ENCODE results near the gene RTTN. TPM values are rescaled to one million over a fixed set of nuclear protein-coding genes. Genes with fewer than 3 reads are reported as not detected.
A peak's percentile ranks its signal among the peaks of the same experiment; 100 is the strongest.

RTTN gene
- total and polyA plus RNA-seq, 2 experiments from 2014 or later, result 7.2 to 31.0 TPM

DNA sequence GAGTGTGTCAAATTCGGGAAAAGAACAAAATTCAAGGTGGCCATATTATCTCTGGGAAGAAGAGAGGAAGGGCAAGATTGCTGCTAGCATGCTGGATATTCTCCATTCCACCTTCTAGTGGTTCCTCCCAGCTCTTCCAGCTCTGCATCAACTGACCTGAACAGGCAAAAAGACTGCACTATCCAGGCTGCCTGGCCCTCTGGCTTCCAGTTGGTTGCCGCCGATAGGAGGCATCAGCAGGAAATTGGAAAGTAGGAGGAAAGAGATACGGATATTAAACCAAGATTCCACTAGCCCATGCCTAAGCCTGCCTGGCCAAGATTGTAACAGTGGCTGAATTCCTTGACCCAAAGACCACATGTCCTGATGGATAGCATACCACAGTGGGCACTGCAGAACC lies 1.7 kb upstream of the RTTN start:
- Histone ChIP-seq H3K27me3 (ENCODE audit: insufficient read depth) (no peaks in the 10 kb centered on the region), H3K4me3 (no peak overlapping the region), H3K79me2 (replicated peaks; ENCODE audit: insufficient read depth) (peaks cover 17% of the 10 kb centered on the region), H3F3A (replicated peaks; ENCODE audit: low read depth) (no peaks in the 10 kb centered on the region), H3K4me2 (peak overlapping the region; percentile 82; the same call in 1 of the 2 replicates), H3K9me2 (ENCODE audit: insufficient read depth) (no peaks in the 10 kb centered on the region), H3K27ac (ENCODE audit: low read depth) (no peak overlapping the region), H3K36me3 (ENCODE audit: insufficient read depth) (no peaks in the 10 kb centered on the region), H2AFZ (peak overlapping the region; percentile 96), H4K20me1 (replicated peaks; ENCODE audit: insufficient read depth) (no peaks in the 10 kb centered on the region), H3K4me1 (ENCODE audit: insufficient read depth) (peaks cover 13% of the 10 kb centered on the region; the same call in 1 of the 2 replicates)
- Mint-ChIP-seq H3K4me1 (peaks cover 9% of the 10 kb centered on the region), H3K9me3 (no peaks in the 10 kb centered on the region), H3K36me3 (ENCODE audit: low read depth) (peaks cover 2% of the 10 kb centered on the region; the same call in 1 of the 3 replicates), H3K4me3 (no peak overlapping the region), H3K27ac (no peak overlapping the region), H3K27me3 (ENCODE audit: insufficient read depth, low read depth, poor library complexity) (peaks cover 3% of the 10 kb centered on the region)
- DNase-seq (ENCODE audit: low spot score), result peak; percentile 14
- TF ChIP-seq, protein P1, sequence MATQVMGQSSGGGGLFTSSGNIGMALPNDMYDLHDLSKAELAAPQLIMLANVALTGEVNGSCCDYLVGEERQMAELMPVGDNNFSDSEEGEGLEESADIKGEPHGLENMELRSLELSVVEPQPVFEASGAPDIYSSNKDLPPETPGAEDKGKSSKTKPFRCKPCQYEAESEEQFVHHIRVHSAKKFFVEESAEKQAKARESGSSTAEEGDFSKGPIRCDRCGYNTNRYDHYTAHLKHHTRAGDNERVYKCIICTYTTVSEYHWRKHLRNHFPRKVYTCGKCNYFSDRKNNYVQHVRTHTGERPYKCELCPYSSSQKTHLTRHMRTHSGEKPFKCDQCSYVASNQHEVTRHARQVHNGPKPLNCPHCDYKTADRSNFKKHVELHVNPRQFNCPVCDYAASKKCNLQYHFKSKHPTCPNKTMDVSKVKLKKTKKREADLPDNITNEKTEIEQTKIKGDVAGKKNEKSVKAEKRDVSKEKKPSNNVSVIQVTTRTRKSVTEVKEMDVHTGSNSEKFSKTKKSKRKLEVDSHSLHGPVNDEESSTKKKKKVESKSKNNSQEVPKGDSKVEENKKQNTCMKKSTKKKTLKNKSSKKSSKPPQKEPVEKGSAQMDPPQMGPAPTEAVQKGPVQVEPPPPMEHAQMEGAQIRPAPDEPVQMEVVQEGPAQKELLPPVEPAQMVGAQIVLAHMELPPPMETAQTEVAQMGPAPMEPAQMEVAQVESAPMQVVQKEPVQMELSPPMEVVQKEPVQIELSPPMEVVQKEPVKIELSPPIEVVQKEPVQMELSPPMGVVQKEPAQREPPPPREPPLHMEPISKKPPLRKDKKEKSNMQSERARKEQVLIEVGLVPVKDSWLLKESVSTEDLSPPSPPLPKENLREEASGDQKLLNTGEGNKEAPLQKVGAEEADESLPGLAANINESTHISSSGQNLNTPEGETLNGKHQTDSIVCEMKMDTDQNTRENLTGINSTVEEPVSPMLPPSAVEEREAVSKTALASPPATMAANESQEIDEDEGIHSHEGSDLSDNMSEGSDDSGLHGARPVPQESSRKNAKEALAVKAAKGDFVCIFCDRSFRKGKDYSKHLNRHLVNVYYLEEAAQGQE (IDR thresholded peaks at IDR 0.05; ENCODE audit: unreplicated experiment), result no peak
- TF ChIP-seq EZH2phosphoT487 (IDR thresholded peaks at IDR 0.05; ENCODE audit: unreplicated experiment) (no peak), POLR2AphosphoS5 (IDR thresholded peaks at IDR 0.05; ENCODE audit: low read depth) (no peak)
- TF ChIP-seq, protein P2, sequence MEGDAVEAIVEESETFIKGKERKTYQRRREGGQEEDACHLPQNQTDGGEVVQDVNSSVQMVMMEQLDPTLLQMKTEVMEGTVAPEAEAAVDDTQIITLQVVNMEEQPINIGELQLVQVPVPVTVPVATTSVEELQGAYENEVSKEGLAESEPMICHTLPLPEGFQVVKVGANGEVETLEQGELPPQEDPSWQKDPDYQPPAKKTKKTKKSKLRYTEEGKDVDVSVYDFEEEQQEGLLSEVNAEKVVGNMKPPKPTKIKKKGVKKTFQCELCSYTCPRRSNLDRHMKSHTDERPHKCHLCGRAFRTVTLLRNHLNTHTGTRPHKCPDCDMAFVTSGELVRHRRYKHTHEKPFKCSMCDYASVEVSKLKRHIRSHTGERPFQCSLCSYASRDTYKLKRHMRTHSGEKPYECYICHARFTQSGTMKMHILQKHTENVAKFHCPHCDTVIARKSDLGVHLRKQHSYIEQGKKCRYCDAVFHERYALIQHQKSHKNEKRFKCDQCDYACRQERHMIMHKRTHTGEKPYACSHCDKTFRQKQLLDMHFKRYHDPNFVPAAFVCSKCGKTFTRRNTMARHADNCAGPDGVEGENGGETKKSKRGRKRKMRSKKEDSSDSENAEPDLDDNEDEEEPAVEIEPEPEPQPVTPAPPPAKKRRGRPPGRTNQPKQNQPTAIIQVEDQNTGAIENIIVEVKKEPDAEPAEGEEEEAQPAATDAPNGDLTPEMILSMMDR (conservative IDR thresholded peaks at IDR 0.05; ENCODE audit: low read depth in 2 of 2), result peak; percentile 14 to 28; a peak in 1 of 4 replicates
- no peak for ATAC-seq

DNA sequence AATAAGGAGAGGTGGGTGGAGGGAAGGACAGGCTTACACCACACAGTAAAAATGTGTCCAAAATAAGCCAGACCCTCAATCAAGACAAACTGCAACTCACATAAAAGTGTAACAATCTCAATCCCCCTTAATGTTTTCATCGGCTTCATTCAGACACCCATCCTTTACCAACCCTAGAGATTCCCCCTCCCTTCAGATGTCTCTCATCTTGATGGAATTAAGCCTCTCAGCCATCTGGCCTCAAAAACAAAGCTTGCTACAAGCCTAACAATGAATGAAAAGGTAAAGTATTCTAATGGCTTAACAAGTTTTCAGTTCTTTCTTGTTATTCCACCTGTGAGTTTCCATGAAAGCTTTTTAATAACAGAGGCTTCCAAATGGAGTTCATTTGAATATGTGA lies 5.2 kb downstream of the RTTN start:
- TF ChIP-seq POLR2AphosphoS5 (IDR thresholded peaks at IDR 0.05; ENCODE audit: low read depth), result no peak
- TF ChIP-seq JUNB (IDR thresholded peaks at IDR 0.05; ENCODE audit: unreplicated experiment), result no peak
- TF ChIP-seq, protein P2 (conservative IDR thresholded peaks at IDR 0.05; ENCODE audit: low read depth in 2 of 2), result no peak
- TF ChIP-seq ZNF114 (CRISPR knock-in tag; IDR thresholded peaks at IDR 0.05), result no peak
- TF ChIP-seq EZH2 (IDR thresholded peaks at IDR 0.05; ENCODE audit: low read depth, unreplicated experiment), result no peak
- H3K27me3 Mint-ChIP-seq (ENCODE audit: insufficient read depth, low read depth, poor library complexity), result no peaks in the 10 kb centered on the region
- Histone ChIP-seq H3K79me2 (replicated peaks; ENCODE audit: insufficient read depth) (peaks cover 17% of the 10 kb centered on the region), H3K4me3 (no peak overlapping the region), H3K27me3 (ENCODE audit: insufficient read depth) (no peaks in the 10 kb centered on the region), H3K27ac (ENCODE audit: low read depth) (no peak overlapping the region), H3F3A (replicated peaks; ENCODE audit: low read depth) (no peaks in the 10 kb centered on the region), H4K20me1 (replicated peaks; ENCODE audit: insufficient read depth) (no peaks in the 10 kb centered on the region), H2AFZ (no peak overlapping the region), H3K9me2 (ENCODE audit: insufficient read depth) (no peaks in the 10 kb centered on the region), H3K4me1 (ENCODE audit: insufficient read depth) (peaks cover 8% of the 10 kb centered on the region; the same call in 1 of the 2 replicates), H3K36me3 (ENCODE audit: insufficient read depth) (no peaks in the 10 kb centered on the region), H3K4me2 (no peak overlapping the region)
- H3K27ac Mint-ChIP-seq, result no peak overlapping the region
- ATAC-seq, result no peak
- DNase-seq (ENCODE audit: low spot score), result no peak
- H3K4me1 Mint-ChIP-seq, result peaks cover 5% of the 10 kb centered on the region
- peaks cover 20% of the 10 kb centered on the region for H3K36me3 Mint-ChIP-seq (ENCODE audit: low read depth)
- H3K4me3 Mint-ChIP-seq, result no peak overlapping the region
- no peaks in the 10 kb centered on the region for H3K9me3 Mint-ChIP-seq

Data from GM23338 (cell line).